GM12878 (cell line): ENCODE measurements around the gene ZNF385A. TPM values are rescaled to one million over a fixed set of nuclear protein-coding genes. Genes with fewer than 3 reads are reported as not detected.
A peak's percentile ranks its signal among the peaks of the same experiment; 100 is the strongest.

Experiments used
- ATAC-seq: fragments of 200-7000 bp; cut with Tn5 transposase; 3 replicates; pipeline ENCODE4 v1.9.1; 2020; ENCODE audit warnings: mild to moderate bottlenecking, moderate library complexity
- BruUV-seq: library from RNA; stranded (reverse); fragments of 400-500 nt; replicated peaks from 2 replicates; lab custom pipeline; 2021; lab: Mats Ljungman, UMichigan
- CTCF ChIA-PET: fragments of 300-600 bp; sonication (Branson Sonifier 250); formaldehyde crosslinking; extraction: SDS; loops from one replicate; lab custom pipeline; 2021; ENCODE audit warnings: inconsistent platforms; lab: Yijun Ruan, JAX
- POLR2A ChIA-PET: fragments of 350-600 bp; formaldehyde crosslinking; extraction: SDS; loops from one replicate; lab custom pipeline; 2021; ENCODE audit warnings: inconsistent platforms; lab: Charles Lee
- RAD21 ChIA-PET: fragments of 300-600 bp; sonication (Branson Sonifier 250); formaldehyde crosslinking; loops from one replicate; lab custom pipeline; 2023; ENCODE audit warnings: antibody characterized with exemption; ENCODE audit not compliant: unreplicated experiment; lab: Charles Lee
- SMC1A ChIA-PET: fragments of 300-600 bp; sonication (Branson Sonifier 250); formaldehyde crosslinking; loops from one replicate; lab custom pipeline; 2023; ENCODE audit not compliant: unreplicated experiment, uncharacterized antibody; lab: Charles Lee
- DNase-seq: peaks from one replicate; pipeline ENCODE4 v3.0.0-alpha.2; 2011; ENCODE audit warnings: low read depth, low spot score
- FAIRE-seq: peaks from 3 replicates; lab custom pipeline; 2011; peaks lifted over from hg19 to GRCh38; lab: Jason Lieb, UNC
- H2AFZ ChIP-seq: 2 replicates; pipeline ENCODE4 v1.6.0; 2011; ENCODE audit warnings: low read depth, low read length, control low read depth; ENCODE audit not compliant: control insufficient read depth
- H3K27ac ChIP-seq: 2 replicates; pipeline ENCODE4 v1.5.1; 2011; ENCODE audit warnings: control low read depth; ENCODE audit not compliant: control insufficient read depth, insufficient read depth
- H3K27me3 ChIP-seq, 2 experiments: replicated peaks in 1 of 2; 2 replicates each; pipeline versions ENCODE4 v1.6.0 to v1.6.1; 2011; ENCODE audit warnings: low read length in 1 of 2; ENCODE audit not compliant: control insufficient read depth in 2 of 2, insufficient read depth in 2 of 2
- H3K36me3 ChIP-seq, 2 experiments: 2 replicates each; pipeline ENCODE4 v1.5.1; 2011; ENCODE audit warnings: low read length in 1 of 2; ENCODE audit not compliant: control insufficient read depth in 2 of 2, insufficient read depth in 2 of 2
- H3K4me1 ChIP-seq: 2 replicates; pipeline ENCODE4 v1.6.1; 2011; ENCODE audit warnings: mild to moderate bottlenecking, low read length, moderate library complexity, mixed read lengths; ENCODE audit not compliant: control insufficient read depth, insufficient read depth
- H3K4me2 ChIP-seq: 2 replicates; pipeline ENCODE4 v1.6.0; 2011; ENCODE audit warnings: control low read depth; ENCODE audit not compliant: control insufficient read depth, insufficient read depth
- H3K4me3 ChIP-seq: fragments of 200-600 bp; sonication (generic); 2 replicates; pipeline ENCODE4 v1.5.1; 2016
- H3K79me2 ChIP-seq: 2 replicates; pipeline ENCODE4 v1.6.0; 2011; ENCODE audit warnings: low read length; ENCODE audit not compliant: control insufficient read depth, insufficient read depth
- H3K9ac ChIP-seq: 2 replicates; pipeline ENCODE4 v1.8.0; 2011; ENCODE audit warnings: low read length, control low read depth, mixed read lengths; ENCODE audit not compliant: control insufficient read depth, insufficient read depth
- H3K9me3 ChIP-seq: replicated peaks from 3 replicates; pipeline ENCODE4 v1.5.1; 2011; ENCODE audit warnings: mild to moderate bottlenecking, low read length; ENCODE audit not compliant: control insufficient read depth, insufficient read depth
- H4K20me1 ChIP-seq: 2 replicates; pipeline ENCODE4 v1.6.0; 2011; ENCODE audit not compliant: control insufficient read depth, insufficient read depth
- BHLHE40 ChIP-seq, 2 experiments: fragments of 450-650 bp in 1 of 2; IDR thresholded peaks; 2 replicates each; pipeline ENCODE4 v1.6.1; 2011 to 2017; ENCODE audit warnings: low read depth in 2 of 2, borderline replicate concordance in 1 of 2, improper control_type of control experiment in 1 of 2, low read length in 1 of 2, mild to moderate bottlenecking in 1 of 2
- FOS ChIP-seq: IDR thresholded peaks from 3 replicates; pipeline ENCODE4 v1.6.1; 2011; ENCODE audit warnings: borderline replicate concordance; ENCODE audit not compliant: insufficient read length; ENCODE audit errors: extremely low read depth
- IKZF1 ChIP-seq: fragments of 450-650 bp; conservative IDR thresholded peaks from 2 replicates; pipeline ENCODE4 v1.6.1; 2017; ENCODE audit warnings: antibody characterized with exemption, mild to moderate bottlenecking
- IKZF2 ChIP-seq, 2 experiments: fragments of 450-650 bp; IDR thresholded peaks; 2 replicates each; pipeline ENCODE4 v1.6.1; 2017; ENCODE audit warnings: mild to moderate bottlenecking in 2 of 2, moderate library complexity in 2 of 2
- NR2F1 ChIP-seq: fragments of 450-650 bp; conservative IDR thresholded peaks from 2 replicates; pipeline ENCODE4 v1.6.1; 2017; ENCODE audit warnings: mild to moderate bottlenecking
- POLR2AphosphoS5 ChIP-seq: IDR thresholded peaks from 2 replicates; pipeline ENCODE4 v1.6.1; 2011; ENCODE audit warnings: mild to moderate bottlenecking, low read length, inconsistent platforms
- SUZ12 ChIP-seq: fragments of 200-600 bp; sonication (generic); IDR thresholded peaks from one replicate; pipeline ENCODE4 v1.6.1; 2018; ENCODE audit warnings: antibody characterized with exemption, mild to moderate bottlenecking; ENCODE audit not compliant: unreplicated experiment
- WGBS: methylation state at CpG from one replicate; pipeline ENCODE4 v1.1.6; 2016; ENCODE audit warnings: low lambda C conversion rate; ENCODE audit not compliant: insufficient replicate concordance, insufficient coverage; ENCODE audit errors: missing lambda C conversion rate; 5-methylcytosine and 5-hydroxymethylcytosine counted together
- in situ Hi-C: fragments of 300-500 bp; cut with MboI; formaldehyde crosslinking; loops from 9 replicates; pipeline ENCODE4 v1.14.3; 2018; ENCODE audit warnings: mixed read lengths
- intact Hi-C: fragments of 100-400 bp; cut with micrococcal nuclease; formaldehyde crosslinking; loops from one replicate; pipeline ENCODE4 v1.14.2; 2022; ENCODE audit not compliant: unreplicated experiment
- polyA plus RNA-seq, 11 experiments: library from polyadenylated mRNA; depleted of rRNA in 4 of 11; unstranded in 6 of 11; stranded (reverse) in 5 of 11; fragments of >200 nt; fragmentation: Nextera tagmentation in 4 of 11; fragmentation: Illumina TruSeq in 1 of 11; extraction: Ambion mirVana in 4 of 11; extraction: Trizol in 1 of 11; gene quantifications; 1 replicate in 1 of 11; 2 replicates in 10 of 11; pipeline versions ENCODE4 v1.2.1 to v1.2.3, GENCODE V29; 2011 to 2016; ENCODE audit warnings: inconsistent platforms in 2 of 11, missing spikeins in 2 of 11, low read depth in 1 of 11
- total RNA-seq, 4 experiments: library from RNA; depleted of rRNA in 3 of 4; stranded (reverse); fragments of >200 nt in 3 of 4; fragmentation: Illumina TruSeq in 1 of 4; extraction: Trizol in 1 of 4; gene quantifications; 2 replicates each; pipeline versions ENCODE4 v1.2.1 to v1.2.3, GENCODE V29; 2013 to 2021

Gene ZNF385A
- total and polyA plus RNA-seq, 10 of the 15 experiments (the other 5 are each of a cell fraction or from before 2014, with no cell fraction given), result 0.26 to 26.1 (median 4.9) TPM

DNA sequence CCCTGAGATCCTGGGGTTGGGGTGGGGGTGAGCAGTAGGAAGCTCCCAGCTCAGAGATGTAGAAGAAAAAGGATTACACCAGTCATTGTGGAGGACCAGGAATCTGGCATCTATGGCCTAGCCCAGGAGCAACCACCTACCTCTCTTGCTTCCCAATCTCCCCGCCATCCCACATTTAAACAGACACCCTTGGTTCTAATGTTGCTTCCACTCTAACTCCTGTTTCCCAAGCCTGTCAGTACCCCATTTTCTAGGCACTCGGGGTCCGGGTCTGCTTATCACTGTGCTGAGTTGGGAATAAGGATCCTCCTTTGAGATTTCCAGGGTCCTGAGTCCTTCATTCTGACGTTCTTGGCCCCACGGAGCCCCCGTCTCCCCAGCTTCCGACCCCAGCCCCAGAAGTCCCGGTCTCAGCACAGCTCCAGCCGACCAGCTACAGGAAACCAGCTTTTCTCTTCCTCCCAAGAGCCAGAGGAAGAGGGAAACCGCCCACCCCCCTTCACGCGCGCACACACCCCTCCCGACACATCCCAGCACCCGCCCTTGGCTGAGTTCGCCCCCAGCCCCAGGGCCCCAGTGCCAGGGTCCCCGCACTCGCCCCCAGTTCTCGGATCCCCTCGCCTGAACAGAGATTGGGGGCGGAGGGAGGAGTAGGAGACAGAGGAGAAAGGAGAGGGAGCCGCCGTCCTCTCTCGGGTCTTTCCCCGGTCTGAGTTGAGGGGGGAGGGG lies 33.3 kb upstream of the ZNF385A start:
- H3K27me3 ChIP-seq, result peaks cover 2 to 16% of the 10 kb centered on the region in 2 experiments
- no peaks in the 10 kb centered on the region for H3K79me2 ChIP-seq
- 35% methylated on average over 21 of the region's 25 CpGs for WGBS
- intact Hi-C loops (no loop called here), in situ Hi-C loops (no loop called here)
- no peak overlapping the region; the same call in 1 of the 2 replicates for H3K4me2 ChIP-seq
- 0 out of 4 replicates have a peak, but pooled peaks of 1 of the 2 experiments have one; percentile 5 for TF ChIP-seq BHLHE40 (IDR thresholded peaks at IDR 0.05; ENCODE audit: borderline replicate concordance in 1 of 2, low read depth in 2 of 2, low read length in 1 of 2)
- no peak for TF ChIP-seq FOS
- peak; percentile 90 for TF ChIP-seq SUZ12
- no peak for TF ChIP-seq POLR2AphosphoS5
- TF ChIP-seq IKZF1, result peak; percentile 9; the same call in 1 of the 2 replicates
- TF ChIP-seq IKZF2 (IDR thresholded peaks at IDR 0.05), result peak in 1 of 2 experiments; percentile 21; a peak in 2 of 4 replicates
- TF ChIP-seq NR2F1, result 0 out of 2 replicates have a peak, but pooled peaks have one; percentile 52
- no peaks in the 10 kb centered on the region for H4K20me1 ChIP-seq
- no peak overlapping the region for H2AFZ ChIP-seq
- ChIA-PET RAD21 (interaction anchor here (1.0 to 1.7 kb wide), 4 partner anchors 11 to 21 kb away, joined by 4 to 9 read pairs (median 7); no protein-coding TSS in a partner anchor), POLR2A (interaction anchor here (0.6 to 8.4 kb wide), 4 partner anchors 12 to 165 kb away, joined by 4 to 41 read pairs (median 8); no protein-coding TSS in a partner anchor), CTCF (interaction anchor here (0.8 to 13.8 kb wide), 7 partner anchors 11 to 59 kb away, joined by 3 to 251 read pairs (median 4); no protein-coding TSS in a partner anchor), SMC1A (interaction anchor here (0.6 to 7.5 kb wide), 5 partner anchors 10 to 43 kb away, joined by 3 to 69 read pairs (median 23); no protein-coding TSS in a partner anchor)
- DNase-seq (no peak), ATAC-seq (no peak), FAIRE-seq (no peak)
- H3K4me3 ChIP-seq, result no peak overlapping the region
- no peaks in the 10 kb centered on the region for H3K36me3 ChIP-seq
- H3K27ac ChIP-seq, result no peak overlapping the region
- H3K9me3 ChIP-seq, result no peaks in the 10 kb centered on the region
- BruUV-seq, result no TSS peak
- no peak overlapping the region for H3K9ac ChIP-seq
- peaks cover 12% of the 10 kb centered on the region for H3K4me1 ChIP-seq
